NCI-H524 (cell line): ENCODE data around the gene MAPK1IP1L.
A peak's percentile ranks its signal among the peaks of the same experiment; 100 is the strongest.

Source experiments
- DNase-seq, 2 experiments: peaks; one replicate each; lab custom pipeline; 2025; lab: John Stamatoyannopoulos, UW

Gene MAPK1IP1L

GRCh38 chr14:55094292-55095157 is 43.1 kb downstream of the MAPK1IP1L start:
- DNase-seq = no peak

GRCh38 chr14:55097881-55098560 is 46.6 kb downstream of the MAPK1IP1L start:
- DNase-seq = no peak

GRCh38 chr14:55098561-55098898 is 47.1 kb downstream of the MAPK1IP1L start:
- DNase-seq = no peak

- DNase-seq = no peak
Measured at GRCh38 chr14:55099756-55100155, 48.3 kb downstream of the MAPK1IP1L start.

GRCh38 chr14:55101698-55102097 is 50.3 kb downstream of the MAPK1IP1L start:
- DNase-seq = no peak

- peak; percentile 24 to 62 for DNase-seq
Measured at GRCh38 chr14:55102141-55102621, 50.7 kb downstream of the MAPK1IP1L start.

GRCh38 chr14:55103005-55103640 is 51.7 kb downstream of the MAPK1IP1L start:
- no peak for DNase-seq

- no peak for DNase-seq
Measured at GRCh38 chr14:55103971-55104954, 52.8 kb downstream of the MAPK1IP1L start.

GRCh38 chr14:55105991-55106390 is 54.5 kb downstream of the MAPK1IP1L start:
- no peak for DNase-seq

- DNase-seq = peak in 1 of 2 experiments; percentile 17
Measured at GRCh38 chr14:55107766-55108554, 56.5 kb downstream of the MAPK1IP1L start.

- no peak for DNase-seq
Measured at GRCh38 chr14:55109836-55110235, 58.4 kb downstream of the MAPK1IP1L start.

- no peak for DNase-seq
Measured at GRCh38 chr14:55111122-55111708, 59.8 kb downstream of the MAPK1IP1L start.

GRCh38 chr14:55114720-55115119 is 63.3 kb downstream of the MAPK1IP1L start:
- DNase-seq = no peak

GRCh38 chr14:55115460-55115859 is 64.0 kb downstream of the MAPK1IP1L start:
- DNase-seq = no peak

- no peak for DNase-seq
Measured at GRCh38 chr14:55115861-55116245, 64.4 kb downstream of the MAPK1IP1L start.

GRCh38 chr14:55116246-55117030 is 65.0 kb downstream of the MAPK1IP1L start:
- DNase-seq = no peak

GRCh38 chr14:55117803-55118441 is 66.5 kb downstream of the MAPK1IP1L start:
- DNase-seq = no peak

- DNase-seq = no peak
Measured at GRCh38 chr14:55118761-55119160, 67.3 kb downstream of the MAPK1IP1L start.
